Right lobe of liver (tissue), 6 donors: ENCODE measurements around the gene TJP3. TPM values are rescaled to one million over a fixed set of nuclear protein-coding genes. Genes with fewer than 3 reads are reported as not detected.
"Not testable (repeated sequence)": the region's sequence is repeated elsewhere in the genome, so short reads cannot be mapped to it uniquely, and the experiment has no call there.

Source experiments
- ATAC-seq, 4 donors: fragments of 200-7000 bp; cut with Tn5 transposase; one replicate each; pipeline ENCODE4 v1.9.1; 2020; ENCODE audit warnings: mild to moderate bottlenecking in 4 of 4, moderate library complexity in 4 of 4
- DNase-seq, 3 donors: peaks; one replicate each; pipeline ENCODE4 v3.0.0-alpha.2; 2020
- H3K27ac ChIP-seq, 3 donors: fragments of 200-600 bp; one replicate each; pipeline ENCODE4 v1.8.0; 2022
- H3K27me3 ChIP-seq, 2 donors: fragments of 200-600 bp; one replicate each; pipeline ENCODE4 v1.8.0; 2022
- H3K36me3 ChIP-seq, 4 donors: fragments of 200-600 bp; sonication (generic) in 1 of 4; one replicate each; pipeline versions ENCODE4 v1.5.1 to v1.8.0; 2017 to 2022; ENCODE audit warnings: control low read depth in 1 of 4
- H3K4me1 ChIP-seq, 4 donors: fragments of 200-600 bp; sonication (generic) in 1 of 4; one replicate each; pipeline versions ENCODE4 v1.5.1 to v1.8.0; 2017 to 2022; ENCODE audit warnings: control low read depth in 1 of 4
- H3K4me3 ChIP-seq, 3 donors: fragments of 200-600 bp; one replicate each; pipeline ENCODE4 v1.8.0; 2022
- H3K9me3 ChIP-seq, 4 donors: fragments of 200-600 bp; sonication (generic) in 1 of 4; one replicate each; pipeline versions ENCODE4 v1.5.1 to v1.8.0; 2017 to 2022; ENCODE audit warnings: control low read depth in 1 of 4
- POLR2A ChIP-seq: fragments of 450-650 bp; IDR thresholded peaks from one replicate; pipeline ENCODE4 v1.6.1; 2017; ENCODE audit warnings: antibody characterized with exemption, mild to moderate bottlenecking
- WGBS: methylation state at CpG from one replicate; pipeline ENCODE4 v1.1.6; 2018; ENCODE audit warnings: low coverage, low lambda C conversion rate; ENCODE audit not compliant: insufficient coverage; ENCODE audit errors: missing lambda C conversion rate; 5-methylcytosine and 5-hydroxymethylcytosine counted together
- intact Hi-C, 2 donors: fragments of 100-400 bp; cut with DNase I; formaldehyde crosslinking; loops; one replicate each; pipeline versions ENCODE4 v1.11.2 to v1.14.1; 2022
- total RNA-seq, 6 experiments: library from RNA; depleted of rRNA in 2 of 6; stranded (reverse); fragments of >200 nt in 2 of 6; fragmentation: NEBNext Ultra II Directional in 3 of 6; extraction: Animal tissue kit (Norgen Biotek cat#: 25700) in 3 of 6; gene quantifications; one replicate each; pipeline versions ENCODE4 v1.1.0 to v1.2.4, GENCODE V29; 2016 to 2023
- TF ChIP-seq, protein P1 (sequence below), 4 donors: fragments of 200-600 bp in 3 of 4; fragments of 450-650 bp in 1 of 4; IDR thresholded peaks; one replicate each; pipeline versions ENCODE4 v1.5.1 to v1.8.0; 2016 to 2022; ENCODE audit warnings: antibody characterized with exemption in 4 of 4, mild to moderate bottlenecking in 2 of 4
- donor health status: DM: no; HTN: yes; CAD: no.
- donor health status: DM: no; HTN: no; CAD: no.
- donor health status: DM: no; HTN: no; CAD: no.
- donor health status: DM: no; HTN: yes; CAD: no.
- donor health status: DM: no; HTN: yes; CAD: no.

TJP3 gene
- total RNA-seq, 6 experiments from 2014 or later = 7.9 to 27.0 (median 16.5) TPM

DNA sequence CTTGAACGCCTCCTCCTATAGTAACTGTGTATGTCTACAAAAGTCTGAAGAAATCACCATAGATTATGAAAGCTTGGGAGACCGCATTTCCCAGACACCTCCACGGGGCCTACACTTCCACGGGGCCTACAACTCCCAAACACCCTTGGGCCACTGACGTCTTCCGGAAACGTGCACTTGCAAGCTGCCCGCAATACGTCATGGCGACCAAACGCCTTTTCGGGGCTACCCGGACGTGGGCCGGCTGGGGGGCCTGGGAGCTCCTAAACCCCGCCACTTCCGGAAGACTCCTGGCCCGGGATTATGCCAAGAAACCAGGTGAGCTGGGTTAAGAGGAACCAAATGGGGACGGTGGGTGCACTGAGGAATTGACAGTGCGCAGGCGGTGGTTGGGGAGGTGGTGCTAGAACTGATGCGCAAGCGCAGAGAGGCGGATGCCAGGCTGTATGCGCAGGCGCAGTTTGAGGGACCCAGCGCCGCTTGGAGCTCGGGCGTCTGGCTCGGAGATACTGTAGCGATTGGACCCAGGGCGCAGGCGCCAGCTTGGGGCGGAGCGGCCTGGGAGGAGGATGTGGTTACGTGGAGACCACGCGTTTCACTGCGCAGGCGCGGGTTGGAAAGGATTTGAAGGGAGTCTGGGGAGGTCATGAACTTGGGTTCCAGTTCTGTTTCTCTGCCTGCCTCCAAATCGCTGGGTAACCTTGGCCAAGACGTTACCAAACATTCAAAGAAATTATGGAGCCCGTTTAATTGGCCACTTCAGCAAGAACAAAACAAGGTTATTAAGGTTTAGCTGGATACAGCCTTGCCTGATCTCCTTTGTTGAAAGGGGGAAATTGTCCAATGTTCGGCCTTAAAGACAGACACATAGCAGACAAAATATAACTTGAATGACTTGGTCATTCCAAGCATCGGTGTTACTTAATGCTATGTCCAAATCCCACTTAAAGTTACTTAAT lies 54.6 kb downstream of the TJP3 start, which contains the start of gene MRPL54:
TSS of gene MRPL54 (plus strand) at position 182 of the 959 bp plus-strand sequence. CDS start at position 201, 19 bp downstream.
- 1% methylated on average over 44 of the region's 47 CpGs for whole genome bisulfite sequencing
- Histone ChIP-seq H3K4me1 (peaks cover 0 to 23% (median 9%) of the 10 kb centered on the region in 4 donors), H3K36me3 (peaks cover 0 to 31% (median 0%) of the 10 kb centered on the region in 4 donors)

DNA sequence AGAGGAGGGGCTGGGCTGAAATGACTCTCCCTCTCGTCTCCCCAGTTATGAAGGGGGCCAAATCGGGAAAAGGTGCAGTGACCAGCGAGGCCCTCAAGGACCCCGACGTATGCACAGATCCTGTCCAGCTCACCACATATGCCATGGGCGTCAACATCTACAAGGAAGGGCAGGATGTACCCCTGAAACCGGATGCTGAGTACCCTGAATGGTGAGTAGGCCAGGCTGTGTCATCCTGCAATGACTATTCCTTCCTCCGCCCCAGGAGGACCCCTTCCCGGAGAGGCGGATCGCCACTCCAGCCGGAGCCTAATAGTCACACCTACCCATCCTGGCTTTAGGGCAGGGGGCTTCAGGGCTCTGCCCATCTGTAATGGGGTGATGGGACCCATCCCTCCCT lies 56.9 kb downstream of the TJP3 start:
- Histone ChIP-seq H3K4me3 (no peak overlapping the region), H3K36me3 (peaks cover 0 to 20% (median 0%) of the 10 kb centered on the region in 4 donors), H3K27me3 (no peaks in the 10 kb centered on the region), H3K9me3 (no peaks in the 10 kb centered on the region), H3K27ac (no peak overlapping the region), H3K4me1 (peaks cover 0 to 21% (median 6%) of the 10 kb centered on the region in 4 donors)
- ATAC-seq (no peak), DNase-seq (no peak)
- 78% methylated on average over 1 of the region's 12 CpGs for WGBS
- TF ChIP-seq POLR2A = no peak
- TF ChIP-seq, protein P1, sequence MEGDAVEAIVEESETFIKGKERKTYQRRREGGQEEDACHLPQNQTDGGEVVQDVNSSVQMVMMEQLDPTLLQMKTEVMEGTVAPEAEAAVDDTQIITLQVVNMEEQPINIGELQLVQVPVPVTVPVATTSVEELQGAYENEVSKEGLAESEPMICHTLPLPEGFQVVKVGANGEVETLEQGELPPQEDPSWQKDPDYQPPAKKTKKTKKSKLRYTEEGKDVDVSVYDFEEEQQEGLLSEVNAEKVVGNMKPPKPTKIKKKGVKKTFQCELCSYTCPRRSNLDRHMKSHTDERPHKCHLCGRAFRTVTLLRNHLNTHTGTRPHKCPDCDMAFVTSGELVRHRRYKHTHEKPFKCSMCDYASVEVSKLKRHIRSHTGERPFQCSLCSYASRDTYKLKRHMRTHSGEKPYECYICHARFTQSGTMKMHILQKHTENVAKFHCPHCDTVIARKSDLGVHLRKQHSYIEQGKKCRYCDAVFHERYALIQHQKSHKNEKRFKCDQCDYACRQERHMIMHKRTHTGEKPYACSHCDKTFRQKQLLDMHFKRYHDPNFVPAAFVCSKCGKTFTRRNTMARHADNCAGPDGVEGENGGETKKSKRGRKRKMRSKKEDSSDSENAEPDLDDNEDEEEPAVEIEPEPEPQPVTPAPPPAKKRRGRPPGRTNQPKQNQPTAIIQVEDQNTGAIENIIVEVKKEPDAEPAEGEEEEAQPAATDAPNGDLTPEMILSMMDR (IDR thresholded peaks at IDR 0.05) = no peak
- intact Hi-C loops = no loop called here

More for the DNA sequence above, 54.6 kb downstream of the TJP3 start, which contains the start of gene MRPL54:
- Histone ChIP-seq H3K9me3 (no peaks in the 10 kb centered on the region), H3K4me3 (peak within 1 kb of the TSS; percentile 83 to 92 (median 88)), H3K27ac (peak within 1 kb of the TSS; percentile 93 to 99 (median 97)), H3K27me3 (no peaks in the 10 kb centered on the region)
- intact Hi-C loops = no loop called here
- TF ChIP-seq POLR2A = peak; percentile 87
- TF ChIP-seq, protein P1 (IDR thresholded peaks at IDR 0.05) = no peak
- DNase-seq (peak; percentile 99 to 100 (median 100)), ATAC-seq (peak; percentile 90 to 93 (median 91))

DNA sequence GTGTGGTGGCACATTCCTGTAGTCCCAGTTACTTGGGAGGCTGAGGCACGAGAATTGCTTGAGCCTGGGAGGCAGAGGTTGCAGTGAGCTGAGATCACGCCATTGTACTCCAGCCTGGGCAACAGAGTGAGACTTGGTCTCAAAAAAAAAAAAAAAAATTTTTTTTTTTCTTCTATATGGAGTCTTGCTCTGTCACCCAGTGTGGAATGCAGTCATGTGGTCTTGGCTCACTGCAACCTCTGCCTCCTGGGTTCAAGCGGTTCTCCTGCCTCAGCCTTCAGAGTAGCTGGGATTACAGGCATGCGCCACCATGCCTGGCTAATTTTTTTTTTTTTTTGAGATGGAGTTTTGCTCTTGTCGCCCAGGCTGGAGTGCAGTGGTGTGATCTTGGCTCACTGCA lies 57.6 kb downstream of the TJP3 start:
- H3K27me3 ChIP-seq, H3K27ac ChIP-seq, intact Hi-C loops, H3K4me3 ChIP-seq, H3K9me3 ChIP-seq, DNase-seq, ATAC-seq: not testable (repeated sequence)
- WGBS = 96% methylated on average over 4 of the region's 5 CpGs
- peaks cover 0 to 20% (median 0%) of the 10 kb centered on the region in 4 donors for H3K36me3 ChIP-seq
- H3K4me1 ChIP-seq = peaks cover 0 to 14% (median 3%) of the 10 kb centered on the region in 4 donors

DNA sequence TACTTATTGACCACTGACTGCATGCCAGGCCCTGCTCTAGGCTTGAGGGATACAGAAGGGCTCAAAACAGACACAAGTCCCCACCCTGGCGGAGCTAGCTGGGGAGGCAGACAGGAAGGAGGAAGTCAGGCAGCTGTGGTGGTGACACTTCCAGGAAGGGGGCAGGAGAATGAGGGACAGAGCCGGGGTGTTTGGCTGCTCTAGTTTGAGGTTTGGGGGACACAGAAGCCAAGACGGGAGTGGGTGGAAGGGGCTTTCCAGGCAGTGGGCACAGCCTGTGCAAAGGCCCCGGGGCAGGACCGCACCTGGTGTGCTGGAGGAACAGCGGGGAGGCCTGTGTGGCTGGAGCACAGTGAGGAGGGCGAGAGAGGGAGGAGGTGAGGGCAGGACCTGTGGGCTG lies 58.3 kb downstream of the TJP3 start:
- Histone ChIP-seq H3K36me3 (peaks cover 0 to 20% (median 0%) of the 10 kb centered on the region in 4 donors), H3K9me3 (no peaks in the 10 kb centered on the region), H3K4me3 (no peak overlapping the region), H3K27me3 (no peaks in the 10 kb centered on the region), H3K4me1 (peaks cover 0 to 14% (median 2%) of the 10 kb centered on the region in 4 donors), H3K27ac (no peak overlapping the region)
- 44% methylated on average over 3 of the region's 7 CpGs for WGBS
- TF ChIP-seq, protein P1 (IDR thresholded peaks at IDR 0.05) = no peak
- no peak for TF ChIP-seq POLR2A
- DNase-seq (no peak), ATAC-seq (no peak)
- intact Hi-C loops = no loop called here

DNA sequence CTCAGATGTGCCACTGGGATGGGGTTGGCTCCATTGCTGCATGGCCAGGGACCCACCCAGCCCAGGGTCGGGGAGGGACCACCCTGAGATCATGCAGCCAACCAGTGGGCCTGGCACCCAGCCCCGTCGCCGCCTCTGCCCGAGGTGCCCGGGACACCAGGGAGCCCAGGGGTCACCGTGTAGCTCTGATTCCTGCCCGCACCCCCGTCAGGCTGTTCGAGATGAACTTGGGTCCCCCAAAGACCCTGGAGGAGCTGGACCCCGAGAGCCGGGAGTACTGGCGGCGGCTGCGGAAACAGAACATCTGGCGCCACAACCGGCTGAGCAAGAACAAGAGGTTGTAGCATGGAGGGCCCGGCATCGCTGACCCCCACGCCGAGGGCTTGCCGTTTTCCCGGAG lies 58.9 kb downstream of the TJP3 start:
- H3K27ac ChIP-seq = no peak overlapping the region
- H3K9me3 ChIP-seq = no peaks in the 10 kb centered on the region
- intact Hi-C loops = no loop called here
- no peak overlapping the region for H3K4me3 ChIP-seq
- no CpG with 5 or more reads among the region's 23 CpGs for WGBS
- TF ChIP-seq POLR2A = no peak
- TF ChIP-seq, protein P1 (IDR thresholded peaks at IDR 0.05) = no peak
- no peaks in the 10 kb centered on the region for H3K27me3 ChIP-seq
- peaks cover 0 to 9% (median 2%) of the 10 kb centered on the region in 4 donors for H3K4me1 ChIP-seq
- H3K36me3 ChIP-seq = peaks cover 0 to 20% (median 0%) of the 10 kb centered on the region in 4 donors
- DNase-seq (no peak), ATAC-seq (no peak)
